Parathyroid adenoma (tissue), 2 donors: ENCODE results near the gene MAGOHB.

Source experiments
- H2AFZ ChIP-seq: fragments of 300-600 bp; sonication (generic); one replicate; pipeline ENCODE4 v1.7.0; 2017; ENCODE audit warnings: antibody characterized with exemption, mild to moderate bottlenecking
- H3K27ac ChIP-seq: fragments of 300-600 bp; sonication (generic); one replicate; pipeline ENCODE4 v1.7.0; 2017
- H3K27me3 ChIP-seq: fragments of 300-600 bp; sonication (generic); one replicate; pipeline ENCODE4 v1.7.0; 2017; ENCODE audit warnings: low read length; ENCODE audit not compliant: control insufficient read depth, insufficient read depth
- H3K36me3 ChIP-seq: fragments of 300-600 bp; sonication (generic); one replicate; pipeline ENCODE4 v1.7.0; 2017; ENCODE audit warnings: low read length; ENCODE audit not compliant: control insufficient read depth, insufficient read depth
- H3K4me1 ChIP-seq: fragments of 300-600 bp; sonication (generic); one replicate; pipeline ENCODE4 v1.7.0; 2017; ENCODE audit warnings: control low read depth
- H3K4me2 ChIP-seq: fragments of 300-600 bp; sonication (generic); one replicate; pipeline ENCODE4 v1.7.0; 2017; ENCODE audit warnings: low read length
- H3K4me3 ChIP-seq: fragments of 300-600 bp; sonication (generic); one replicate; pipeline ENCODE4 v1.7.0; 2017; ENCODE audit warnings: low read depth, low read length
- H3K79me2 ChIP-seq: fragments of 300-600 bp; sonication (generic); one replicate; pipeline ENCODE4 v1.7.0; 2017; ENCODE audit warnings: control low read depth
- H3K9ac ChIP-seq: fragments of 300-600 bp; sonication (generic); one replicate; pipeline ENCODE4 v1.7.0; 2017; ENCODE audit warnings: mild to moderate bottlenecking
- H3K9me3 ChIP-seq: fragments of 300-600 bp; sonication (generic); one replicate; pipeline ENCODE4 v1.7.0; 2017; ENCODE audit warnings: low read length; ENCODE audit not compliant: control insufficient read depth
- TF ChIP-seq, protein P1 (sequence below): fragments of 300-600 bp; sonication (generic); IDR thresholded peaks from one replicate; pipeline ENCODE4 v1.7.0; 2017; ENCODE audit warnings: antibody characterized with exemption, mild to moderate bottlenecking
- donor health status: primary hyperparathyroidism.

Gene MAGOHB

GRCh38 chr12:10610188-10610587 is 3.2 kb downstream of the MAGOHB start:
- H3K36me3 ChIP-seq = no peaks in the 10 kb centered on the region
- H3K4me1 ChIP-seq = peaks cover 3% of the 10 kb centered on the region
- no peaks in the 10 kb centered on the region for H3K9me3 ChIP-seq
- no peak overlapping the region for H2AFZ ChIP-seq
- no peak overlapping the region for H3K4me2 ChIP-seq
- H3K9ac ChIP-seq = no peak overlapping the region
- H3K27me3 ChIP-seq = no peaks in the 10 kb centered on the region
- H3K79me2 ChIP-seq = peaks cover 3% of the 10 kb centered on the region
- no peak overlapping the region for H3K27ac ChIP-seq
- no peak overlapping the region for H3K4me3 ChIP-seq
- TF ChIP-seq, protein P1, sequence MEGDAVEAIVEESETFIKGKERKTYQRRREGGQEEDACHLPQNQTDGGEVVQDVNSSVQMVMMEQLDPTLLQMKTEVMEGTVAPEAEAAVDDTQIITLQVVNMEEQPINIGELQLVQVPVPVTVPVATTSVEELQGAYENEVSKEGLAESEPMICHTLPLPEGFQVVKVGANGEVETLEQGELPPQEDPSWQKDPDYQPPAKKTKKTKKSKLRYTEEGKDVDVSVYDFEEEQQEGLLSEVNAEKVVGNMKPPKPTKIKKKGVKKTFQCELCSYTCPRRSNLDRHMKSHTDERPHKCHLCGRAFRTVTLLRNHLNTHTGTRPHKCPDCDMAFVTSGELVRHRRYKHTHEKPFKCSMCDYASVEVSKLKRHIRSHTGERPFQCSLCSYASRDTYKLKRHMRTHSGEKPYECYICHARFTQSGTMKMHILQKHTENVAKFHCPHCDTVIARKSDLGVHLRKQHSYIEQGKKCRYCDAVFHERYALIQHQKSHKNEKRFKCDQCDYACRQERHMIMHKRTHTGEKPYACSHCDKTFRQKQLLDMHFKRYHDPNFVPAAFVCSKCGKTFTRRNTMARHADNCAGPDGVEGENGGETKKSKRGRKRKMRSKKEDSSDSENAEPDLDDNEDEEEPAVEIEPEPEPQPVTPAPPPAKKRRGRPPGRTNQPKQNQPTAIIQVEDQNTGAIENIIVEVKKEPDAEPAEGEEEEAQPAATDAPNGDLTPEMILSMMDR = no peak

- Histone ChIP-seq H3K27ac (no peak overlapping the region), H3K4me3 (no peak overlapping the region), H3K9me3 (no peaks in the 10 kb centered on the region), H3K4me1 (peaks cover 3% of the 10 kb centered on the region), H3K79me2 (peaks cover 3% of the 10 kb centered on the region), H3K27me3 (no peaks in the 10 kb centered on the region), H2AFZ (no peak overlapping the region), H3K9ac (no peak overlapping the region), H3K36me3 (no peaks in the 10 kb centered on the region), H3K4me2 (no peak overlapping the region)
- TF ChIP-seq, protein P1 = no peak
These were observed 5.4 kb downstream of the MAGOHB start for GRCh38 chr12:10607885-10608458.

DNA sequence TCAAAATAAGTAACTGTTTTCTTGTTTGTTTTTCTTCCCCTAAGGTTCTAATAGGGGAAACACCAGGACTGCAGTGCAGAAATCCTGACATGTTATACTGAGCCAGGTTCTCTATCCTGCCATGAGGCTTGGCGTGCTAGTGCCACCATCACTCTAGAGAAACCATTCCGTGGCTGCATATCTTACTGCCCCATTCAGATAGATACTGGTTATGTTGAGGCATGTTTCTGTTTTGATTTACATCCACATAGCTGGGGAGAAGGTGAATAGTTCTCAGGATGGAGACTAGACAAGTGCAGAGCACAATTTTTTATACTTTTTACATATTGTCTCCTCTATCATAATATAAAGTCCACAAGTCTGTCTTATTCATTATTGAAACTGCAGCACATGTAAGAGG is 11.5 kb downstream of the MAGOHB start:
- Histone ChIP-seq H3K9me3 (no peaks in the 10 kb centered on the region), H3K27me3 (no peaks in the 10 kb centered on the region), H3K4me3 (no peak overlapping the region), H3K27ac (no peak overlapping the region), H3K79me2 (no peaks in the 10 kb centered on the region), H3K4me2 (no peak overlapping the region), H3K9ac (no peak overlapping the region), H2AFZ (no peak overlapping the region), H3K36me3 (no peaks in the 10 kb centered on the region), H3K4me1 (no peaks in the 10 kb centered on the region)
- TF ChIP-seq, protein P1 = no peak

GRCh38 chr12:10600988-10601387 is 12.4 kb downstream of the MAGOHB start:
- H3K36me3 ChIP-seq = no peaks in the 10 kb centered on the region
- H3K4me1 ChIP-seq = no peaks in the 10 kb centered on the region
- TF ChIP-seq, protein P1 = no peak
- H3K4me2 ChIP-seq = no peak overlapping the region
- no peak overlapping the region for H3K27ac ChIP-seq
- H3K9ac ChIP-seq = no peak overlapping the region
- H3K79me2 ChIP-seq = no peaks in the 10 kb centered on the region
- no peak overlapping the region for H2AFZ ChIP-seq
- H3K9me3 ChIP-seq = no peaks in the 10 kb centered on the region
- H3K4me3 ChIP-seq = no peak overlapping the region
- no peaks in the 10 kb centered on the region for H3K27me3 ChIP-seq

- H3K27ac ChIP-seq = no peak overlapping the region
- TF ChIP-seq, protein P1 = no peak
- H3K27me3 ChIP-seq = no peaks in the 10 kb centered on the region
- H3K4me1 ChIP-seq = no peaks in the 10 kb centered on the region
- H2AFZ ChIP-seq = no peak overlapping the region
- H3K79me2 ChIP-seq = no peaks in the 10 kb centered on the region
- no peaks in the 10 kb centered on the region for H3K36me3 ChIP-seq
- no peak overlapping the region for H3K4me3 ChIP-seq
- no peaks in the 10 kb centered on the region for H3K9me3 ChIP-seq
- no peak overlapping the region for H3K4me2 ChIP-seq
- no peak overlapping the region for H3K9ac ChIP-seq
These were observed 17.5 kb downstream of the MAGOHB start for GRCh38 chr12:10595881-10596280.
